ENCODE results near the gene SLCO4A1. TPM values are rescaled to one million over a fixed set of nuclear protein-coding genes. Genes with fewer than 3 reads are reported as not detected.

The SLCO4A1 gene
- total and polyA plus RNA-seq, 2 donors (not counting 1 experiment from before 2014, with no cell fraction given), result 2.1 to 79.5 TPM

DNA sequence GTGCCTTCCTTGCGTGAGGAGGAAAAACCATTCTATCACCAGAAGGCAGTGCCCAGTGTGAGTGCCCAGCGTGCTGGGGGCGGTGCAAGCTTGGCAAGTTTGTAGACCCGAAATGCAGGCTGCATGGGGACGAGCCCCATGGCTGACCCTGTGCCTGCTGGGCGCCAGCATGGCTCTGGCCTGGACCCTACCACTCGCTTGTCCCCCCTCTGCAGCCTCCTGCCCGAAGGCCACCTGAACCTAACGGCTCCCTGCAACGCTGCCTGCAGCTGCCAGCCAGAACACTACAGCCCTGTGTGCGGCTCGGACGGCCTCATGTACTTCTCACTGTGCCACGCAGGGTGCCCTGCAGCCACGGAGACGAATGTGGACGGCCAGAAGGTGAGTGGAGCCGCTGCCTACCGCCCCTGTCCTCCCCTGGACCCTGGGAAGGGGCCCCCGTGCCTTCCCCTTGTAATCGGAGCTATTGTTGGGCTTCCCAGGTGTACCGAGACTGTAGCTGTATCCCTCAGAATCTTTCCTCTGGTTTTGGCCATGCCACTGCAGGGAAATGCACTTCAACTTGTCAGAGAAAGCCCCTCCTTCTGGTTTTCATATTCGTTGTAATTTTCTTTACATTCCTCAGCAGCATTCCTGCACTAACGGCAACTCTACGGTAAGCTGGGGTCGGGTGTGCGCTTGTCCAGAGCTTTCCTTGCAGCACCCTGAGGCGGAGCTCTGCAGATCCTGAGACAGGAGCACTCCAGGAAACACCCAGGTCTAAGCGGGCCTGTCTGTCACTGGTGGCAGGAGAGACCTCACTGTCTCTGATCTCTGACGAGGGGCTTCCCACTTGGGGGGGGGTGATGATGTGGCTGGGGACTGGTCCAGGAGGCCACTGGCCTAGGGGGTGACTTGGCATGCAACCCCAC is 25.5 kb downstream of the SLCO4A1 start:
- no peaks in the 10 kb centered on the region for H3K9me3 Mint-ChIP-seq (ENCODE audit: insufficient read depth)
- H4K20me1 ChIP-seq (ENCODE audit: control insufficient read depth, insufficient read depth, low read length, poor library complexity, severe bottlenecking), result no peaks in the 10 kb centered on the region
- TF ChIP-seq, protein P1, sequence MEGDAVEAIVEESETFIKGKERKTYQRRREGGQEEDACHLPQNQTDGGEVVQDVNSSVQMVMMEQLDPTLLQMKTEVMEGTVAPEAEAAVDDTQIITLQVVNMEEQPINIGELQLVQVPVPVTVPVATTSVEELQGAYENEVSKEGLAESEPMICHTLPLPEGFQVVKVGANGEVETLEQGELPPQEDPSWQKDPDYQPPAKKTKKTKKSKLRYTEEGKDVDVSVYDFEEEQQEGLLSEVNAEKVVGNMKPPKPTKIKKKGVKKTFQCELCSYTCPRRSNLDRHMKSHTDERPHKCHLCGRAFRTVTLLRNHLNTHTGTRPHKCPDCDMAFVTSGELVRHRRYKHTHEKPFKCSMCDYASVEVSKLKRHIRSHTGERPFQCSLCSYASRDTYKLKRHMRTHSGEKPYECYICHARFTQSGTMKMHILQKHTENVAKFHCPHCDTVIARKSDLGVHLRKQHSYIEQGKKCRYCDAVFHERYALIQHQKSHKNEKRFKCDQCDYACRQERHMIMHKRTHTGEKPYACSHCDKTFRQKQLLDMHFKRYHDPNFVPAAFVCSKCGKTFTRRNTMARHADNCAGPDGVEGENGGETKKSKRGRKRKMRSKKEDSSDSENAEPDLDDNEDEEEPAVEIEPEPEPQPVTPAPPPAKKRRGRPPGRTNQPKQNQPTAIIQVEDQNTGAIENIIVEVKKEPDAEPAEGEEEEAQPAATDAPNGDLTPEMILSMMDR (IDR thresholded peaks at IDR 0.05), result no peak
- TF ChIP-seq EZH2 (IDR thresholded peaks at IDR 0.05; ENCODE audit: borderline replicate concordance, insufficient read depth, low read depth, low read length, poor library complexity, severe bottlenecking), result no peak
- no peaks in the 10 kb centered on the region for H3K27me3 Mint-ChIP-seq
- no peak overlapping the region for H3K4me3 ChIP-seq (ENCODE audit: control extremely low read depth in 1 of 5, extremely low read depth in 1 of 5, insufficient read depth in 1 of 5, low read depth in 2 of 5, low read length in 4 of 5)
- no peak overlapping the region for H2AFZ ChIP-seq (ENCODE audit: insufficient read depth, low read depth, low read length, poor library complexity, severe bottlenecking)
- H3K4me1 ChIP-seq (ENCODE audit: control insufficient read depth in 2 of 2, insufficient read depth in 2 of 2, low read length in 2 of 2), result no peaks in the 10 kb centered on the region
- DNase-seq (no peak), ATAC-seq (ENCODE audit: low read depth) (no peak)
- peaks cover 3% of the 10 kb centered on the region for H3K79me2 ChIP-seq (ENCODE audit: control insufficient read depth, insufficient read depth, low read length)
- no peaks in the 10 kb centered on the region for H3K4me1 Mint-ChIP-seq
- CTCF ChIA-PET, result interaction anchor here (1.2 to 2.0 kb wide), 4 partner anchors 17 to 140 kb away, joined by 4 to 9 read pairs (median 6); no protein-coding TSS in a partner anchor
- POLR2A ChIA-PET, result no interaction called here
- no peaks in the 10 kb centered on the region for H3K27me3 ChIP-seq (replicated peaks in 1 of 4; ENCODE audit: control extremely low read depth in 1 of 4, control insufficient read depth in 3 of 4, insufficient read depth in 4 of 4, low read length in 3 of 4)
- intact Hi-C loops (cut with micrococcal nuclease), result loop anchor here (1.0 to 2.0 kb wide), 3 partner anchors 43 to 341 kb away; no protein-coding TSS in a partner anchor
- WGBS (ENCODE audit: insufficient coverage), result 97% methylated on average over 30 of the region's 30 CpGs
- no peak overlapping the region for H3K27ac ChIP-seq (ENCODE audit: low read length in 2 of 2)
- no peak overlapping the region for H3K27ac Mint-ChIP-seq
- no peaks in the 10 kb centered on the region for H3K36me3 ChIP-seq (replicated peaks in 1 of 2; ENCODE audit: control extremely low read depth in 1 of 2, control insufficient read depth in 1 of 2, extremely low read depth in 1 of 2, insufficient read depth in 2 of 2, low read length in 1 of 2)
- no peak overlapping the region for H3K9ac ChIP-seq (ENCODE audit: low read length)
- no peaks in the 10 kb centered on the region for H3K9me3 ChIP-seq (ENCODE audit: control extremely low read depth in 1 of 3, control insufficient read depth in 2 of 3, insufficient read depth in 1 of 3, low read length in 2 of 3)
- no peak overlapping the region for H3K4me3 Mint-ChIP-seq
- no peak overlapping the region for H3K4me2 ChIP-seq (replicated peaks; ENCODE audit: low read depth, low read length, poor library complexity, severe bottlenecking)

Data from B cell (primary cell).